ENCODE data around the gene PHLDA2. TPM values are rescaled to one million over a fixed set of nuclear protein-coding genes. Genes with fewer than 3 reads are reported as not detected.

Gene PHLDA2
- total RNA-seq (2021; fragmentation: NEBNext Ultra II Directional; extraction: Animal tissue kit (Norgen Biotek cat#: 25700)): 100 to 1,000 TPM; 102 to 149 (median 125) TPM
- long read RNA-seq, transcript PHLDA2-201 (2 exons, 955 nt): major isoform, 237 of 240 reads
- long read RNA-seq, partial matches to known transcripts: 1 of 240 reads
- long read RNA-seq, other reads (novel, unspliced or antisense): 2 of 240 reads

GRCh38 chr11:2928605-2929530 is at the start of gene PHLDA2:
TSS of gene PHLDA2 (minus strand) at chr11:2929420. CDS start at chr11:2929364, 56 bp downstream.
- Mint-ChIP-seq H3K9me3 (no peaks in the 10 kb centered on the region), H3K27me3 (ENCODE audit: insufficient read depth) (peaks cover 7% of the 10 kb centered on the region), H3K27ac (peak within 1 kb of the TSS; percentile 96), H3K4me3 (peak within 1 kb of the TSS; percentile 96), H3K36me3 (ENCODE audit: low read depth) (peaks cover 14% of the 10 kb centered on the region; the same call in 1 of the 2 replicates), H3K4me1 (ENCODE audit: low read depth) (peaks cover 32% of the 10 kb centered on the region)
- DNase-seq: peak; percentile 73
- peak; percentile 50 for TF ChIP-seq CTCF (IDR thresholded peaks at IDR 0.05)

GRCh38 chr11:2977113-2977512 is 47.9 kb upstream of the PHLDA2 start:
- H3K4me1 Mint-ChIP-seq (ENCODE audit: low read depth): peaks cover 12% of the 10 kb centered on the region
- DNase-seq: no peak
- no peaks in the 10 kb centered on the region for H3K9me3 Mint-ChIP-seq
- no peak overlapping the region for H3K27ac Mint-ChIP-seq
- H3K4me3 Mint-ChIP-seq: no peak overlapping the region
- TF ChIP-seq CTCF (IDR thresholded peaks at IDR 0.05): no peak
- H3K27me3 Mint-ChIP-seq (ENCODE audit: insufficient read depth): no peaks in the 10 kb centered on the region
- H3K36me3 Mint-ChIP-seq (ENCODE audit: low read depth): peaks cover 16% of the 10 kb centered on the region

GRCh38 chr11:2976294-2977063 is 47.3 kb upstream of the PHLDA2 start:
- H3K27ac Mint-ChIP-seq: no peak overlapping the region
- H3K4me3 Mint-ChIP-seq: no peak overlapping the region
- peaks cover 6% of the 10 kb centered on the region for H3K4me1 Mint-ChIP-seq (ENCODE audit: low read depth)
- no peak for DNase-seq
- peaks cover 16% of the 10 kb centered on the region for H3K36me3 Mint-ChIP-seq (ENCODE audit: low read depth)
- no peak for TF ChIP-seq CTCF (IDR thresholded peaks at IDR 0.05)
- no peaks in the 10 kb centered on the region for H3K9me3 Mint-ChIP-seq
- H3K27me3 Mint-ChIP-seq (ENCODE audit: insufficient read depth): no peaks in the 10 kb centered on the region

GRCh38 chr11:2975594-2975993 is 46.4 kb upstream of the PHLDA2 start:
- peak; percentile 13 for DNase-seq
- TF ChIP-seq CTCF (IDR thresholded peaks at IDR 0.05): peak; percentile 69
- Mint-ChIP-seq H3K9me3 (no peaks in the 10 kb centered on the region), H3K36me3 (ENCODE audit: low read depth) (peaks cover 16% of the 10 kb centered on the region), H3K27ac (peak overlapping the region; percentile 10; the same call in 1 of the 2 replicates), H3K4me3 (no peak overlapping the region), H3K4me1 (ENCODE audit: low read depth) (peaks cover 6% of the 10 kb centered on the region), H3K27me3 (ENCODE audit: insufficient read depth) (no peaks in the 10 kb centered on the region)

- H3K36me3 Mint-ChIP-seq (ENCODE audit: low read depth): peaks cover 27% of the 10 kb centered on the region
- DNase-seq: no peak
- peaks cover 2% of the 10 kb centered on the region; the same call in 1 of the 2 replicates for H3K27me3 Mint-ChIP-seq (ENCODE audit: insufficient read depth)
- H3K9me3 Mint-ChIP-seq: no peaks in the 10 kb centered on the region
- no peak overlapping the region for H3K4me3 Mint-ChIP-seq
- TF ChIP-seq CTCF (IDR thresholded peaks at IDR 0.05): no peak
- peaks cover 6% of the 10 kb centered on the region for H3K4me1 Mint-ChIP-seq (ENCODE audit: low read depth)
- no peak overlapping the region for H3K27ac Mint-ChIP-seq
Measured at GRCh38 chr11:2974272-2974671, 45.1 kb upstream of the PHLDA2 start.

All from HFFc6 (cell line).